RWPE2 (cell line): ENCODE measurements around the gene AGPAT2.
A peak's percentile ranks its signal among the peaks of the same experiment; 100 is the strongest.

ENCODE experiments used
- ATAC-seq: fragments of 200-7000 bp; cut with Tn5 transposase; 3 replicates; pipeline ENCODE4 v1.9.1; 2021; ENCODE audit warnings: low read depth
- DNase-seq: peaks from one replicate; pipeline ENCODE4 v3.0.0-alpha.2; 2020; ENCODE audit warnings: low spot score
- H3K27ac ChIP-seq: fragments of 450-650 bp; 2 replicates; pipeline ENCODE4 v1.5.1; 2017; ENCODE audit warnings: mild to moderate bottlenecking; ENCODE audit not compliant: poor library complexity, severe bottlenecking
- H3K27me3 ChIP-seq: fragments of 250-450 bp; sonication (Bioruptor Pico); 2 replicates; pipeline ENCODE4 v1.5.1; 2021; ENCODE audit warnings: mild to moderate bottlenecking, moderate library complexity; ENCODE audit not compliant: insufficient read depth, poor library complexity, severe bottlenecking
- H3K36me3 ChIP-seq: fragments of 250-450 bp; sonication (Bioruptor Pico); 2 replicates; pipeline ENCODE4 v1.5.1; 2020; ENCODE audit warnings: low read depth, mild to moderate bottlenecking, moderate library complexity
- H3K4me1 ChIP-seq: fragments of 250-450 bp; sonication (Bioruptor Pico); 2 replicates; pipeline ENCODE4 v1.5.1; 2021; ENCODE audit warnings: mild to moderate bottlenecking, moderate library complexity; ENCODE audit not compliant: insufficient read depth, poor library complexity, severe bottlenecking
- H3K4me3 ChIP-seq: fragments of 250-450 bp; sonication (Bioruptor Pico); 2 replicates; pipeline ENCODE4 v1.5.1; 2021; ENCODE audit warnings: mild to moderate bottlenecking, moderate library complexity; ENCODE audit not compliant: severe bottlenecking
- H3K9me3 ChIP-seq: fragments of 250-450 bp; sonication (Bioruptor Pico); 2 replicates; pipeline ENCODE4 v1.5.1; 2021; ENCODE audit warnings: mild to moderate bottlenecking, moderate library complexity; ENCODE audit not compliant: severe bottlenecking
- TF ChIP-seq, protein P1 (sequence below): fragments of 450-650 bp; IDR thresholded peaks from one replicate; pipeline ENCODE4 v1.5.1; 2017; ENCODE audit warnings: mild to moderate bottlenecking, moderate library complexity; ENCODE audit not compliant: poor library complexity, severe bottlenecking

AGPAT2 gene

GRCh38 chr9:136686794-136687711 lies at the start of gene AGPAT2:
AGPAT2 (minus strand) TSS chr9:136687457; CDS start chr9:136687357, 100 bp downstream.
- TF ChIP-seq, protein P1, sequence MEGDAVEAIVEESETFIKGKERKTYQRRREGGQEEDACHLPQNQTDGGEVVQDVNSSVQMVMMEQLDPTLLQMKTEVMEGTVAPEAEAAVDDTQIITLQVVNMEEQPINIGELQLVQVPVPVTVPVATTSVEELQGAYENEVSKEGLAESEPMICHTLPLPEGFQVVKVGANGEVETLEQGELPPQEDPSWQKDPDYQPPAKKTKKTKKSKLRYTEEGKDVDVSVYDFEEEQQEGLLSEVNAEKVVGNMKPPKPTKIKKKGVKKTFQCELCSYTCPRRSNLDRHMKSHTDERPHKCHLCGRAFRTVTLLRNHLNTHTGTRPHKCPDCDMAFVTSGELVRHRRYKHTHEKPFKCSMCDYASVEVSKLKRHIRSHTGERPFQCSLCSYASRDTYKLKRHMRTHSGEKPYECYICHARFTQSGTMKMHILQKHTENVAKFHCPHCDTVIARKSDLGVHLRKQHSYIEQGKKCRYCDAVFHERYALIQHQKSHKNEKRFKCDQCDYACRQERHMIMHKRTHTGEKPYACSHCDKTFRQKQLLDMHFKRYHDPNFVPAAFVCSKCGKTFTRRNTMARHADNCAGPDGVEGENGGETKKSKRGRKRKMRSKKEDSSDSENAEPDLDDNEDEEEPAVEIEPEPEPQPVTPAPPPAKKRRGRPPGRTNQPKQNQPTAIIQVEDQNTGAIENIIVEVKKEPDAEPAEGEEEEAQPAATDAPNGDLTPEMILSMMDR = no peak
- DNase-seq = no peak
- H3K36me3 ChIP-seq = no peaks in the 10 kb centered on the region
- H3K4me3 ChIP-seq = peak within 1 kb of the TSS; percentile 69
- peak; percentile 54 for ATAC-seq
- no peaks in the 10 kb centered on the region for H3K27me3 ChIP-seq
- no peaks in the 10 kb centered on the region for H3K9me3 ChIP-seq
- H3K27ac ChIP-seq = peak within 1 kb of the TSS; percentile 36
- H3K4me1 ChIP-seq = peaks cover 3% of the 10 kb centered on the region

DNA sequence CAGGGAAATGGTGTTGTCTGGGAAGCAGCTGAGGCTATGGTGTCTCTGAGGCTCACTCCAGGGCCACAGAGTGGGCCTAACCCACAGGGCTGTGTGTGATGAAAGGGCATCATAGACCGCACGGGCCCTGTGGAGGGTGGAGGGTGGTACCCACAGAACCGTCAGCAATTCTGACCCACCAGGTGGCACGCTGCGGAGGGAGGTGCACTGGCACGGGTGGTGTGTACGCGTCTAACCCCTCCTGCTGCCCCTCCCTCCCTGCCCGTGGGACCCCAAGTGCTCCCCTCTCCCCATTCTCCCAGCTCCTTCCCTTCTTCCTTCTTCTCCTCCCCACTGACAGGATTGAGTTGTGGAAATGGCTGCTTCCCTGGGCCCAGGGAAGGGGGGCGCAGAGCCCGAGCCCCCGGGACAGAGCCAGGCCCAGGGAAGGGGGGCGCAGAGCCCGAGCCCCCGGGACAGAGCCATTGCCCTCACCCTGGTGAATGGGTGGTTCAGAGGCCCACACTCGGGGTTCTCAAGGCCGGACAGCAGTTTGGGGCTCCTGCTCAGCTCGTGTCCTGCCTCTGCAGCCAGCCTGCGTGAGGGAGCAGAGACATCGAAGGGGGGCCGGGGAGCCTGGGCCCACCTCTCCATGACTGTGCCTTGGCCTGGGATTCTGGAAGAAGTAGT lies 48.7 kb upstream of the AGPAT2 start:
- no peak for DNase-seq
- no peaks in the 10 kb centered on the region for H3K9me3 ChIP-seq
- ATAC-seq = no peak
- TF ChIP-seq, protein P1 = no peak
- H3K27me3 ChIP-seq = peaks cover 22% of the 10 kb centered on the region
- H3K36me3 ChIP-seq = no peaks in the 10 kb centered on the region
- H3K27ac ChIP-seq = no peak overlapping the region
- no peaks in the 10 kb centered on the region for H3K4me1 ChIP-seq
- no peak overlapping the region for H3K4me3 ChIP-seq

DNA sequence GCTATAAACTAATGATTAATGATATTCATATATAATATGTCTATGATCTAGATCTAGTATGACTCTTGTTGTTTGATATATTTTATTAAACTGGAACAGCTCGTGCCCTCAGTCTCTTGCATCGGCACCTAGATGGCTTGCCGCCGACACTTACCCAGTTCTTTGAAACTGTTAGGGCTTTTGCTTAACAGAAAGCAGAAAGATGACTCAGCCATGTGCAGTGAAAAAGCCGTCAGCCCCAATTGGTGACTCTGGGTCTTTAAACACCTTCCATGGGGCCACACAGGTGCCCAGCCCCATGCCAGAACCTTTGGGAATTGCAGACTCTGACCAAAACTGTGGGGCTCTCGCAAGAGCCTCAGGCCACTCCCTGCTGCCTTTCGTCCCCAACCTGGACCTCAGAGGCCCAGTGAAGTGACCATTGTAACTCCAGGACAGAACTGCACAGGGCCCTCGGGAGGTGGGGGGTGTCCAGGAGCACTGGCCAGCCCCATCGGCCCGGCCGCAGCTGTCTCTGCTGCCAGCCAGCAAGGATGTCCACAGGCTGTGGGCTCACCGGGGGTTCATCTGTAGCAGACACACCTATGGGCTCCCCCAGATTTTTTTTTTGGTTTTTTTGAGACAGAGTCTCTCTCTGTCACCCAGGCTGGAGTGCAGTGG lies 47.7 kb upstream of the AGPAT2 start:
- Histone ChIP-seq H3K4me3 (no peak overlapping the region), H3K4me1 (no peaks in the 10 kb centered on the region), H3K27ac (no peak overlapping the region), H3K36me3 (no peaks in the 10 kb centered on the region), H3K27me3 (peaks cover 12% of the 10 kb centered on the region), H3K9me3 (no peaks in the 10 kb centered on the region)
- DNase-seq = no peak
- TF ChIP-seq, protein P1 = no peak
- ATAC-seq = no peak

GRCh38 chr9:136733611-136734010 lies 46.4 kb upstream of the AGPAT2 start:
- Histone ChIP-seq H3K4me3 (no peak overlapping the region), H3K9me3 (no peaks in the 10 kb centered on the region), H3K27ac (no peak overlapping the region), H3K27me3 (no peaks in the 10 kb centered on the region), H3K36me3 (no peaks in the 10 kb centered on the region), H3K4me1 (no peaks in the 10 kb centered on the region)
- DNase-seq (no peak), ATAC-seq (no peak)
- TF ChIP-seq, protein P1 = no peak
